Stimulated activated CD8-positive, alpha-beta memory T cell treated with anti-CD3 and anti-CD28 coated beads, Interleukin-7, amount 100 ng/mL, for 24 hours (primary cell): ENCODE measurements around the gene FBLN1.
"Not testable (repeated sequence)": the region's sequence is repeated elsewhere in the genome, so short reads cannot be mapped to it uniquely, and the experiment has no call there.

Experiments used
- DNase-seq: peaks from one replicate; pipeline ENCODE4 v3.0.0-alpha.2; 2020; ENCODE audit warnings: low read depth

Gene FBLN1

GRCh38 chr22:45502215-45503049 lies at the start of gene FBLN1:
Gene FBLN1 (plus strand): TSS chr22:45502883. CDS start chr22:45502986, 103 bp downstream.
- no peak for DNase-seq

GRCh38 chr22:45453764-45454163 lies 48.9 kb upstream of the FBLN1 start:
- DNase-seq = no peak

- DNase-seq = no peak
Observed at GRCh38 chr22:45454275-45454674, 48.4 kb upstream of the FBLN1 start.

- DNase-seq = no peak
Observed at GRCh38 chr22:45455212-45455611, 47.5 kb upstream of the FBLN1 start.

GRCh38 chr22:45455621-45456020 lies 47.1 kb upstream of the FBLN1 start:
- DNase-seq = no peak

GRCh38 chr22:45456811-45457210 lies 45.9 kb upstream of the FBLN1 start:
- no peak for DNase-seq

GRCh38 chr22:45458532-45458931 lies 44.2 kb upstream of the FBLN1 start:
- no peak for DNase-seq

- DNase-seq = no peak
Observed at GRCh38 chr22:45459235-45459634, 43.4 kb upstream of the FBLN1 start.

- DNase-seq = no peak
Observed at GRCh38 chr22:45460288-45461109, 42.2 kb upstream of the FBLN1 start.

GRCh38 chr22:45462034-45462655 lies 40.5 kb upstream of the FBLN1 start:
- DNase-seq = no peak

- not testable (repeated sequence) for DNase-seq
Observed at GRCh38 chr22:45463691-45464090, 39.0 kb upstream of the FBLN1 start.

- no peak for DNase-seq
Observed at GRCh38 chr22:45465633-45466032, 37.0 kb upstream of the FBLN1 start.

- no peak for DNase-seq
Observed at GRCh38 chr22:45468872-45469271, 33.8 kb upstream of the FBLN1 start.

- no peak for DNase-seq
Observed at GRCh38 chr22:45469281-45470073, 33.2 kb upstream of the FBLN1 start.

GRCh38 chr22:45470871-45471270 lies 31.8 kb upstream of the FBLN1 start:
- no peak for DNase-seq

GRCh38 chr22:45472426-45472825 lies 30.3 kb upstream of the FBLN1 start:
- no peak for DNase-seq

GRCh38 chr22:45473626-45474237 lies 29.0 kb upstream of the FBLN1 start:
- DNase-seq = no peak

GRCh38 chr22:45475063-45475747 lies 27.5 kb upstream of the FBLN1 start:
- no peak for DNase-seq

GRCh38 chr22:45475851-45476514 lies 26.7 kb upstream of the FBLN1 start:
- DNase-seq = no peak

GRCh38 chr22:45476814-45477213 lies 25.9 kb upstream of the FBLN1 start:
- no peak for DNase-seq
